Heart right ventricle (tissue), 16 donors: ENCODE data around the gene RBPMS2. TPM values are rescaled to one million over a fixed set of nuclear protein-coding genes. Genes with fewer than 3 reads are reported as not detected.
A peak's percentile ranks its signal among the peaks of the same experiment; 100 is the strongest.

Source experiments
- ATAC-seq, 8 donors: fragments of 200-7000 bp; cut with Tn5 transposase; one replicate each; pipeline ENCODE4 v1.9.1; 2020; ENCODE audit warnings: mild to moderate bottlenecking in 8 of 8, moderate library complexity in 8 of 8, moderate number of reproducible peaks in 1 of 8
- DNase-seq, 2 donors: peaks; one replicate each; pipeline ENCODE4 v3.0.0-alpha.2; 2020
- H3K27ac ChIP-seq, 10 donors: fragments of 200-600 bp; sonication (generic) in 2 of 10; one replicate each; pipeline versions ENCODE4 v1.5.0 to v1.8.0; 2020 to 2022; ENCODE audit warnings: mild to moderate bottlenecking in 3 of 10
- H3K27me3 ChIP-seq, 7 donors: fragments of 200-600 bp; one replicate each; pipeline ENCODE4 v1.8.0; 2021 to 2022; ENCODE audit warnings: mild to moderate bottlenecking in 2 of 7
- H3K36me3 ChIP-seq, 9 donors: fragments of 200-600 bp; sonication (generic) in 1 of 9; one replicate each; pipeline versions ENCODE4 v1.5.0 to v1.8.0; 2020 to 2022; ENCODE audit warnings: mild to moderate bottlenecking in 2 of 9
- H3K4me1 ChIP-seq, 9 donors: fragments of 200-600 bp; sonication (generic) in 1 of 9; one replicate each; pipeline versions ENCODE4 v1.5.0 to v1.8.0; 2020 to 2022; ENCODE audit warnings: mild to moderate bottlenecking in 4 of 9
- H3K4me3 ChIP-seq, 10 donors: fragments of 200-600 bp; sonication (generic) in 2 of 10; one replicate each; pipeline versions ENCODE4 v1.5.0 to v1.8.0; 2020 to 2022; ENCODE audit warnings: mild to moderate bottlenecking in 7 of 10, moderate library complexity in 2 of 10
- H3K9me3 ChIP-seq, 11 donors: fragments of 200-600 bp in 10 of 11; sonication (generic) in 2 of 11; one replicate each; pipeline versions ENCODE4 v1.5.0 to v1.8.0; 2013 to 2022; ENCODE audit warnings: mild to moderate bottlenecking in 2 of 11, control low read depth in 1 of 11, moderate library complexity in 1 of 11
- WGBS, 2 donors: extraction: QIAGEN DNeasy Blood & Tissue Kit; methylation state at CpG; one replicate each; pipeline ENCODE4 v1.1.7; 2013; ENCODE audit warnings: inconsistent platforms in 1 of 2; 5-methylcytosine and 5-hydroxymethylcytosine counted together
- intact Hi-C, 10 donors: fragments of 100-400 bp; cut with DNase I; formaldehyde crosslinking; loops; one replicate each; pipeline versions ENCODE4 v1.11.1 to v1.14.2; 2022
- polyA plus RNA-seq, 2 donors: library from polyadenylated mRNA; stranded (reverse); fragments of 200-250 nt; gene quantifications; one replicate each; pipeline ENCODE4 v1.2.3, GENCODE V29; 2013
- total RNA-seq, 10 donors: library from RNA; stranded (reverse); fragmentation: NEBNext Ultra II Directional in 3 of 10; extraction: Animal tissue kit (Norgen Biotek cat#: 25700) in 3 of 10; gene quantifications; one replicate each; pipeline versions ENCODE4 v1.2.1 to v1.2.4, GENCODE V29; 2021 to 2023
- TF ChIP-seq, protein P1 (sequence below), 9 donors: fragments of 200-600 bp; sonication (generic) in 2 of 9; IDR thresholded peaks; one replicate each; pipeline versions ENCODE4 v1.5.0 to v1.8.0; 2021 to 2022; ENCODE audit warnings: antibody characterized with exemption in 9 of 9, mild to moderate bottlenecking in 5 of 9, moderate library complexity in 1 of 9
- donor health status: Arrhythmogenic right ventricular cardiomyopathy.
- donor health status: ischemic (EF 13 %, LVEDD 7.1; RV severe dilation, severe dysfunction).
- donor health status: healthy with polysubstance abuse.
- donor health status: DM: no; HTN: yes; CAD: no.
- donor health status: DM: no; HTN: no; CAD: no.
- donor health status: ischemic (EF 25% LVEDD 6.9; RV normal size, moderate dysfunction).
- donor health status: ischemic (EF 25% LVEDD 5.7; RV mildly dilated, moderate dysfunction).
- donor health status: healthy.
- donor health status: DM: yes; HTN: yes; CAD: no.
- donor health status: Ischemic cardiomyopathy.
- donor health status: ischemic (EF 35%, LVEDD 5.7; RV mildly dilated, moderate dysfunction).
- donor health status: nonischemic (EF 11% LVEDD 7.7; RV severe dilation, severe dysfunction).
- donor health status: DM: yes; HTN: yes; CAD: no.
- donor health status: PGD.
- donor health status: ischemic (EF 29% LVEDD 5.4; RV normal size, mild dysfunction).
- donor health status: nonischemic (EF 23%, LVEDD 6.1; RV moderate dilation, normal function).

Gene RBPMS2
- total and polyA plus RNA-seq, 12 donors, result 177 to 310 (median 213) TPM

DNA sequence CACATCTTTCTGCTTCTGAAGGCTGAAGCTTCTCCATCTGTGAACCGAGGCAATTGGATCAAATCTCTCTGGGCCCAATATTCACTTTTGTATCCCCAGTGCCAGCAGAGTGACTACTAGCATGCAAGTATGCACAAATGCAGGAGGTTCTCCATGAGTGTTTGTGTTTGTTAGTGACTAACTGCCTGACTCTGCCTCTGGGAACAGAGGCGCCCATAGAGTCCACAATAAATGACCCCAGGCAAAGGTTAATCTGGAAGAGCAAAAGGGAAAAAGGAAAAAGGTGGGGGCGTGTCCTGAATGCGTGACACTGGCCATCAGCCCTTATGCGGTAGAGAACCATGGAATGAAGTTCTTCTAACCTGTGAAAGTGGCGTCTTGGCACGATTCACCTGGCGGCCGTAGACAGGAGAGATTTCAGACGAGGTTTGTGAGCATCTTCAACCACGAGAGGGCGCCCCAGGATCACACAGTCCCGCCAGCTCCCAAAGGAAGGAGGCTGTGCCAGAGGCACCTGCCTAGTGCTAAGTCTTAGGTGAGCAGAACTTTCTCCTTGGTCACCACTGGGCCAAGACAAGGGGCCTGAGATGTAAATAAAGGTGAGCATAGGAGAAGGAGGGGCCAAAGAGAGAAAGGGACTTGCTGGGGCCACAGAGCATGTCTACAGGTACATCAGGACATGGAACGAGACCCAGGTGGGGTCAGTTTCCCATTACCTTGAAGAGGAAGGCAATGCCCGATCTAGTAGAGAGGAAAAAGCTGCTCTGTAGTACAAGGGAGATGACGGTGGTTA lies 44.2 kb downstream of the RBPMS2 start:
- ATAC-seq (peak; percentile 56 to 88 (median 72)), DNase-seq (peak; percentile 84 to 85)
- intact Hi-C loops, result loop anchor here (1.0 to 10.0 kb wide), 8 partner anchors 78 to 184 kb away; partner anchors contain the start of gene ANKDD1A (in 1 of the 10)
- TF ChIP-seq, protein P1, sequence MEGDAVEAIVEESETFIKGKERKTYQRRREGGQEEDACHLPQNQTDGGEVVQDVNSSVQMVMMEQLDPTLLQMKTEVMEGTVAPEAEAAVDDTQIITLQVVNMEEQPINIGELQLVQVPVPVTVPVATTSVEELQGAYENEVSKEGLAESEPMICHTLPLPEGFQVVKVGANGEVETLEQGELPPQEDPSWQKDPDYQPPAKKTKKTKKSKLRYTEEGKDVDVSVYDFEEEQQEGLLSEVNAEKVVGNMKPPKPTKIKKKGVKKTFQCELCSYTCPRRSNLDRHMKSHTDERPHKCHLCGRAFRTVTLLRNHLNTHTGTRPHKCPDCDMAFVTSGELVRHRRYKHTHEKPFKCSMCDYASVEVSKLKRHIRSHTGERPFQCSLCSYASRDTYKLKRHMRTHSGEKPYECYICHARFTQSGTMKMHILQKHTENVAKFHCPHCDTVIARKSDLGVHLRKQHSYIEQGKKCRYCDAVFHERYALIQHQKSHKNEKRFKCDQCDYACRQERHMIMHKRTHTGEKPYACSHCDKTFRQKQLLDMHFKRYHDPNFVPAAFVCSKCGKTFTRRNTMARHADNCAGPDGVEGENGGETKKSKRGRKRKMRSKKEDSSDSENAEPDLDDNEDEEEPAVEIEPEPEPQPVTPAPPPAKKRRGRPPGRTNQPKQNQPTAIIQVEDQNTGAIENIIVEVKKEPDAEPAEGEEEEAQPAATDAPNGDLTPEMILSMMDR (IDR thresholded peaks at IDR 0.05), result peak; percentile 80 to 98 (median 91)
- Histone ChIP-seq H3K4me3 (no peak overlapping the region), H3K27ac (no peak overlapping the region), H3K27me3 (no peaks in the 10 kb centered on the region), H3K9me3 (no peaks in the 10 kb centered on the region), H3K4me1 (peaks cover 0 to 15% (median 4%) of the 10 kb centered on the region in 9 donors), H3K36me3 (peaks cover 0 to 33% (median 0%) of the 10 kb centered on the region in 9 donors)
- WGBS, 2 donors, result 23 to 37% methylated on average over 16 of the region's 16 CpGs

DNA sequence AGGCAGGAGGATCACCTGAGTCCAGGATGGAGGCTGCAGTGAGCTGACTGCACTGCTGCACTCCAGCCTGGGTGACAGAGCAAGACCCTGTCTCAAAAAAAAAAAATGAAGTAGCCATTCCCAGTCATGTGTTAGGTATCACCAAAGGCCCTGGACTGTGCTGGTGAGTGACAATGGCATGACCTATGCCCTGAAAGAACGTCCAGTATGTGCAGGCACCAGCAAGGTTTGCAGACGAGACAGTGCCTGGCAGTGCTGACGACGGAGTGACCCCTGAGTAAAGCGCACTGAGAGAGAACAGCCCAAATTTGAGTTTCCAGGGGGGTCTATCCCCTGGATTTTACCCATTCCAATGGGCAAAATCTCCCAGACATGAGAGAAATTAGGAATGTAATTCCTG lies 45.2 kb downstream of the RBPMS2 start:
- no peaks in the 10 kb centered on the region for H3K9me3 ChIP-seq
- TF ChIP-seq, protein P1 (IDR thresholded peaks at IDR 0.05), result no peak
- H3K4me1 ChIP-seq, result peaks cover 0 to 15% (median 4%) of the 10 kb centered on the region in 9 donors
- no peaks in the 10 kb centered on the region for H3K27me3 ChIP-seq
- intact Hi-C loops, result loop anchor here in 9 of 10 donors (2.0 to 10.0 kb wide), 5 partner anchors 81 to 185 kb away; partner anchors contain the start of gene ANKDD1A (in 1 of the 9)
- ATAC-seq (no peak), DNase-seq (no peak)
- H3K36me3 ChIP-seq, result peaks cover 0 to 39% (median 0%) of the 10 kb centered on the region in 9 donors
- no peak overlapping the region for H3K4me3 ChIP-seq
- no peak overlapping the region for H3K27ac ChIP-seq
- WGBS, 2 donors, result 85 to 89% methylated on average over 5 of the region's 5 CpGs

DNA sequence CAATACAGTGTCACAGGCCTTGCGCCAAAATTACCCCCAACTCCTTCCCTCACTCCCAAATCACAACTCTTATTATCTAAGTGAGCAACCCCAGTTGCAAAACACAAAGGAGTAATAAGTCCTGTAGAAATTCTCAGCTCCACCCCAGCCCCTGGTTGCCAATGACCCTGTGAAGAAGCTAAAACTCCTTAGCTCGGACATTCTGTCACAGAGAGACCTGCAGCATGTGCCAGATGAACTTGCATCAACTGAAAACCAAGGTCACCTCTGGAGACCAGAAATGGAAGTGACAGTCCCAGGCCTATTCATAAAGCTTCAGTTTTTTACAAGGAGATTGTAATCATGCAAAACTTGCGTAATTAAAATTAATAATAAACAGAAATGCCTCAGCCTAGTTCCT lies 55.2 kb downstream of the RBPMS2 start:
- Histone ChIP-seq H3K36me3 (peaks cover 0 to 25% (median 0%) of the 10 kb centered on the region in 9 donors), H3K4me3 (no peak overlapping the region), H3K4me1 (peaks cover 15 to 43% (median 29%) of the 10 kb centered on the region in 9 donors), H3K27ac (peak overlapping the region; percentile 16 to 97 (median 78)), H3K9me3 (no peaks in the 10 kb centered on the region), H3K27me3 (no peaks in the 10 kb centered on the region)
- WGBS, 2 donors, result 56 to 71% methylated on average over 3 of the region's 3 CpGs
- TF ChIP-seq, protein P1 (IDR thresholded peaks at IDR 0.05), result no peak
- no peak for DNase-seq
- peak in 4 of 8 donors; percentile 26 to 63 (median 47) for ATAC-seq
- intact Hi-C loops, result no loop called here

DNA sequence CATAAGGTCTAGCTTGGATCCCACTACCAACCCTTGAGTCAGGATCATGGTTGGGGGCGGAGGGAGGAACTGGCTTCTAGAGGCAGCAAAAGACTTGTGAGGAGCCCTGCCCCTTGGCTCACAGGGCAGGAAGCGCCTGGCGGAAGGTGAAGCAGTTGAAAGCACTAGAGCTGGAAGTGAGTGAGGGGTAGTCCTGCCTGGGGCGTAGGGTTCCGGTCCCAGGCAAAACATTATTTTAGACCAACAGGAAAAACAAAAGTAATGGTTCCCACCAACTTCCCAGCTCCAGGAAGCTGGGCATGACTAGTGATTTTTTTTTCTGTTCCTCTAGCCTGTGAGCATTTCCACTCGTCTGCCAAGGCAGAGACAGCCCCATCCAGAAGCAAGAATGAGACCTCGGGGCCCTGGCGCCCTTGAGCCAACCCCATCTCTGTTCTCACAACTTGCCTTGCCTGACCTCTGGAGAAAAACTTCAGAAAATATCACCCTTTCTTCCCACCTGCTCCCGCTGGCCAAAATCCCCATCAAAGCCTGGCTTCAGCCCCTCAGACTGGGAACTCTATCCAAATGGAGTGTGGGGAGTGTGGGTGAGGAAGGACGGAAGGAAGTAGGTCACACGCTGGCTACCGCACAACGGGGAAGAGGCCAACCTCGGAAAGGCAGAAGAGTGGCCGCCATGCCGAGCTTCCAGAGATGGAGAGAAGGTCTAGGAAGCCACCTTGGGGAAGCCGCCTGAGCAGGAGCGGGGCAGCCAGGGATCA lies 57.5 kb downstream of the RBPMS2 start:
- intact Hi-C loops, result loop anchor here in 2 of 10 donors (2.0 kb wide), 2 partner anchors 15 to 19 kb away; no protein-coding TSS in a partner anchor
- Histone ChIP-seq H3K36me3 (peaks cover 0 to 42% (median 0%) of the 10 kb centered on the region in 9 donors), H3K4me1 (peaks cover 15 to 43% (median 29%) of the 10 kb centered on the region in 9 donors), H3K9me3 (no peaks in the 10 kb centered on the region), H3K27ac (peak overlapping the region; percentile 83 to 97 (median 89)), H3K4me3 (peak overlapping the region in 8 of 10 donors; percentile 9 to 43 (median 25)), H3K27me3 (no peaks in the 10 kb centered on the region)
- WGBS, 2 donors, result 43 to 44% methylated on average over 18 of the region's 18 CpGs
- DNase-seq, result peak in 1 of 2 donors; percentile 54
- ATAC-seq, result peak; percentile 36 to 75 (median 54)
- TF ChIP-seq, protein P1 (IDR thresholded peaks at IDR 0.05), result no peak
